B cell (primary cell): ENCODE results near the gene NPC1. TPM values are rescaled to one million over a fixed set of nuclear protein-coding genes. Genes with fewer than 3 reads are reported as not detected.

Experiments used
- ATAC-seq: fragments of 200-7000 bp; cut with Tn5 transposase; one replicate; pipeline ENCODE4 v1.10.0; 2021; ENCODE audit warnings: low read depth, mild to moderate bottlenecking, moderate number of reproducible peaks, moderate library complexity
- CTCF ChIA-PET: fragments of 350-600 bp; sonication (Branson Sonifier 250); formaldehyde crosslinking; loops from one replicate; lab custom pipeline; 2021; ENCODE audit warnings: antibody characterized with exemption, inconsistent platforms; lab: Charles Lee
- POLR2A ChIA-PET: fragments of 350-600 bp; sonication (Branson Sonifier 250); formaldehyde crosslinking; loops from one replicate; lab custom pipeline; 2021; ENCODE audit warnings: antibody characterized with exemption; lab: Charles Lee
- DNase-seq: peaks from one replicate; pipeline ENCODE4 v3.0.0; 2013
- H2AFZ ChIP-seq: 2 replicates; pipeline ENCODE4 v1.6.1; 2012; ENCODE audit warnings: mild to moderate bottlenecking, low read depth, low read length; ENCODE audit not compliant: insufficient read depth, poor library complexity, severe bottlenecking
- H3K27ac ChIP-seq, 2 donors: 1 replicate in 1 of 2; 2 replicates in 1 of 2; pipeline ENCODE4 v1.5.1; 2012 to 2013; ENCODE audit warnings: low read length in 2 of 2, mild to moderate bottlenecking in 2 of 2, moderate library complexity in 1 of 2
- H3K27me3 ChIP-seq, 4 experiments: fragments of 200-600 bp in 1 of 4; sonication (generic) in 1 of 4; replicated peaks in 1 of 4; 1 replicate in 2 of 4; 2 replicates in 2 of 4; pipeline versions ENCODE4 v1.6.1 to v1.7.0; 2013 to 2016; ENCODE audit warnings: low read length in 3 of 4, mild to moderate bottlenecking in 2 of 4, mixed read lengths in 1 of 4, moderate library complexity in 1 of 4; ENCODE audit not compliant: insufficient read depth in 4 of 4, control insufficient read depth in 3 of 4; ENCODE audit errors: control extremely low read depth in 1 of 4
- H3K36me3 ChIP-seq, 2 experiments: replicated peaks in 1 of 2; 1 replicate in 1 of 2; 2 replicates in 1 of 2; pipeline versions ENCODE4 v1.6.1 to v1.7.1; 2013; ENCODE audit warnings: low read length in 1 of 2; ENCODE audit not compliant: insufficient read depth in 2 of 2, control insufficient read depth in 1 of 2; ENCODE audit errors: control extremely low read depth in 1 of 2, extremely low read depth in 1 of 2
- H3K4me1 ChIP-seq, 2 donors: fragments of 200-600 bp in 1 of 2; sonication (generic) in 1 of 2; 1 replicate in 1 of 2; 2 replicates in 1 of 2; pipeline versions ENCODE4 v1.5.1 to v1.6.1; 2013 to 2017; ENCODE audit warnings: low read length in 2 of 2; ENCODE audit not compliant: control insufficient read depth in 2 of 2, insufficient read depth in 2 of 2
- H3K4me2 ChIP-seq: replicated peaks from 2 replicates; pipeline ENCODE3; 2012; ENCODE audit warnings: mild to moderate bottlenecking, low read depth, low read length; ENCODE audit not compliant: poor library complexity, severe bottlenecking
- H3K4me3 ChIP-seq, 5 experiments: fragments of 200-600 bp in 1 of 5; sonication (generic) in 1 of 5; 1 replicate in 3 of 5; 2 replicates in 2 of 5; pipeline versions ENCODE4 v1.5.1 to v1.7.0; 2011 to 2016; ENCODE audit warnings: low read length in 4 of 5, mild to moderate bottlenecking in 4 of 5, low read depth in 2 of 5, control low read depth in 1 of 5, moderate library complexity in 1 of 5; ENCODE audit not compliant: insufficient read depth in 1 of 5; ENCODE audit errors: control extremely low read depth in 1 of 5, extremely low read depth in 1 of 5
- H3K79me2 ChIP-seq: fragments of 200-600 bp; sonication (generic); one replicate; pipeline ENCODE4 v1.6.0; 2016; ENCODE audit warnings: low read length; ENCODE audit not compliant: control insufficient read depth, insufficient read depth
- H3K9ac ChIP-seq: fragments of 200-600 bp; sonication (generic); 2 replicates; pipeline ENCODE4 v1.6.1; 2017; ENCODE audit warnings: mild to moderate bottlenecking, low read length, moderate library complexity
- H3K9me3 ChIP-seq, 3 donors: one replicate each; pipeline versions ENCODE4 v1.6.1 to v1.7.1; 2013; ENCODE audit warnings: low read length in 2 of 3; ENCODE audit not compliant: control insufficient read depth in 2 of 3, insufficient read depth in 1 of 3; ENCODE audit errors: control extremely low read depth in 1 of 3
- H4K20me1 ChIP-seq: 2 replicates; pipeline ENCODE4 v1.6.0; 2012; ENCODE audit warnings: mild to moderate bottlenecking, low read length; ENCODE audit not compliant: insufficient read depth, control insufficient read depth, poor library complexity, severe bottlenecking
- H3K27ac Mint-ChIP-seq: one replicate; pipeline ENCODE4 v1.8.0; 2021; ENCODE audit warnings: mixed read lengths
- H3K27me3 Mint-ChIP-seq: one replicate; pipeline ENCODE4 v1.8.0; 2021; ENCODE audit warnings: mixed read lengths
- H3K4me1 Mint-ChIP-seq: one replicate; pipeline ENCODE4 v1.8.0; 2021; ENCODE audit warnings: mixed read lengths
- H3K4me3 Mint-ChIP-seq: one replicate; pipeline ENCODE4 v1.8.0; 2021; ENCODE audit warnings: mixed read lengths
- H3K9me3 Mint-ChIP-seq: one replicate; pipeline ENCODE4 v1.8.0; 2022; ENCODE audit warnings: mixed read lengths; ENCODE audit not compliant: insufficient read depth
- EZH2 ChIP-seq: IDR thresholded peaks from 2 replicates; pipeline ENCODE4 v1.6.1; 2012; ENCODE audit warnings: borderline replicate concordance, low read depth, mild to moderate bottlenecking, moderate library complexity, low read length; ENCODE audit not compliant: insufficient read depth, poor library complexity, severe bottlenecking
- WGBS: methylation state at CpG from one replicate; pipeline ENCODE4 v1.1.5; 2013; ENCODE audit warnings: missing lambda C conversion rate; ENCODE audit not compliant: insufficient coverage; 5-methylcytosine and 5-hydroxymethylcytosine counted together
- intact Hi-C: fragments of 100-400 bp; cut with micrococcal nuclease; formaldehyde crosslinking; loops from one replicate; pipeline ENCODE4 v1.10.0; 2022
- polyA plus RNA-seq: library from polyadenylated mRNA; depleted of rRNA; stranded (reverse); fragments of >200 nt; gene quantifications from 2 replicates; pipeline ENCODE4 v1.2.3, GENCODE V29; 2012
- total RNA-seq, 2 donors: library from RNA; stranded (reverse); fragments of 120-200 nt in 1 of 2; gene quantifications; 1 replicate in 1 of 2; 2 replicates in 1 of 2; pipeline versions ENCODE4 v1.2.3 to v1.2.4, GENCODE V29; 2013 to 2022
- TF ChIP-seq, protein P1 (sequence below): fragments of 200-600 bp; IDR thresholded peaks from one replicate; pipeline ENCODE4 v1.8.0; 2022; ENCODE audit warnings: antibody characterized with exemption, mild to moderate bottlenecking

NPC1 gene
- total and polyA plus RNA-seq, 2 donors (not counting 1 experiment from before 2014, with no cell fraction given): 17.5 to 44.4 TPM

DNA sequence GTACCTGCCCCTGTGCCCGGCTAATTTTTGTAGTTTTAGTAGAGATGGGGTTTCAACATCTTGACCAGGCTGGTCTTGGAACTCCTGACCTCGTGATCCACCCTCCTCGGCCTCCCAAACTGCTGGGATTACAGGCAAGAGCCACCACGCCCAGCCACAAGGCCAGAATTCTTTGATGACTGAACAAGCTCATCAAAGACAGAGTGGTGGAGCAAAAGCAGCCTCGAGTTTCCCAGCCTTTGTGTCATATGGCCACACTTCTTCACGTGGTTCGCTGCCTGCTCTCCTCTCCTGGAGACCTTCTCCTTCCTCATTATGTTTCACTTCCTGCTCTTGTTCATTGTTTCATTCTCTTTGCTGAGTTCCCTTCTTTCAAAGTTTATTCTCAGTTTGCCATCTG, 9.9 kb upstream of the NPC1 start:
- no peaks in the 10 kb centered on the region for H3K36me3 ChIP-seq
- no peak for ATAC-seq
- Mint-ChIP-seq H3K4me3 (no peak overlapping the region), H3K9me3 (no peaks in the 10 kb centered on the region), H3K27me3 (no peaks in the 10 kb centered on the region), H3K4me1 (peaks cover 9% of the 10 kb centered on the region), H3K27ac (no peak overlapping the region)
- peak; percentile 33 for DNase-seq
- no peak overlapping the region for H3K27ac ChIP-seq
- H3K4me2 ChIP-seq: no peak overlapping the region
- no peaks in the 10 kb centered on the region for H3K27me3 ChIP-seq
- intact Hi-C loops: no loop called here
- no peak overlapping the region for H3K4me3 ChIP-seq
- H4K20me1 ChIP-seq: no peaks in the 10 kb centered on the region
- WGBS: 55% methylated on average over 7 of the region's 7 CpGs
- no peaks in the 10 kb centered on the region for H3K79me2 ChIP-seq
- H3K9ac ChIP-seq: no peak overlapping the region
- POLR2A ChIA-PET: no interaction called here
- H3K4me1 ChIP-seq: peaks cover 0 to 7% of the 10 kb centered on the region in 2 donors
- no peaks in the 10 kb centered on the region for H3K9me3 ChIP-seq
- TF ChIP-seq EZH2: no peak
- TF ChIP-seq, protein P1, sequence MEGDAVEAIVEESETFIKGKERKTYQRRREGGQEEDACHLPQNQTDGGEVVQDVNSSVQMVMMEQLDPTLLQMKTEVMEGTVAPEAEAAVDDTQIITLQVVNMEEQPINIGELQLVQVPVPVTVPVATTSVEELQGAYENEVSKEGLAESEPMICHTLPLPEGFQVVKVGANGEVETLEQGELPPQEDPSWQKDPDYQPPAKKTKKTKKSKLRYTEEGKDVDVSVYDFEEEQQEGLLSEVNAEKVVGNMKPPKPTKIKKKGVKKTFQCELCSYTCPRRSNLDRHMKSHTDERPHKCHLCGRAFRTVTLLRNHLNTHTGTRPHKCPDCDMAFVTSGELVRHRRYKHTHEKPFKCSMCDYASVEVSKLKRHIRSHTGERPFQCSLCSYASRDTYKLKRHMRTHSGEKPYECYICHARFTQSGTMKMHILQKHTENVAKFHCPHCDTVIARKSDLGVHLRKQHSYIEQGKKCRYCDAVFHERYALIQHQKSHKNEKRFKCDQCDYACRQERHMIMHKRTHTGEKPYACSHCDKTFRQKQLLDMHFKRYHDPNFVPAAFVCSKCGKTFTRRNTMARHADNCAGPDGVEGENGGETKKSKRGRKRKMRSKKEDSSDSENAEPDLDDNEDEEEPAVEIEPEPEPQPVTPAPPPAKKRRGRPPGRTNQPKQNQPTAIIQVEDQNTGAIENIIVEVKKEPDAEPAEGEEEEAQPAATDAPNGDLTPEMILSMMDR: no peak
- H2AFZ ChIP-seq: no peak overlapping the region
- CTCF ChIA-PET: interaction anchor here (1.0 kb wide), 1 partner anchor 783 kb away, joined by 3 read pairs; no protein-coding TSS in a partner anchor

DNA sequence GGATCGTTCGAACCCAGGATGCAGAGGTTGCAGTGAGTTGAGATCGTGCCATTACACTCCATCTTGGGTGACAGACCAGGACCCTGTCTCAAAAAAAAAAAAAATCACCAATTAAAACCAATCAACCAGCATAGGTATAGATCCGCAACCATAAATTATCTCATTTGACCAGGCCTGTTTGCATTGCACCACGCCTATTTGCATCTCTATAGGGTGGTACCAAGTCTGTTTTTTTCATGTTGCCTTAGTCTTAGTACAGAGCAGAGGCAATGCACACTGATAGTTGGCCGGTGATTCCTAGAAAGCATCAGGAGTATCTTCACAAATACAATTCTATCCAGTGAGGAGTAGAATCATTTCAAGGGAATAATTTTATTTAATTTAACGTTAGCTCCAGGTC, 9.3 kb upstream of the NPC1 start:
- ChIA-PET POLR2A (no interaction called here), CTCF (interaction anchor here (1.0 kb wide), 1 partner anchor 782 kb away, joined by 3 read pairs; no protein-coding TSS in a partner anchor)
- H3K4me3 ChIP-seq: no peak overlapping the region
- no peak overlapping the region for H2AFZ ChIP-seq
- H3K27ac Mint-ChIP-seq: no peak overlapping the region
- no peak overlapping the region for H3K4me3 Mint-ChIP-seq
- WGBS: 100% methylated on average over 3 of the region's 7 CpGs
- ATAC-seq (no peak), DNase-seq (no peak)
- peaks cover 9% of the 10 kb centered on the region for H3K4me1 Mint-ChIP-seq
- peaks cover 0 to 7% of the 10 kb centered on the region in 2 donors for H3K4me1 ChIP-seq
- H4K20me1 ChIP-seq: no peaks in the 10 kb centered on the region
- intact Hi-C loops: no loop called here
- no peak for TF ChIP-seq EZH2
- TF ChIP-seq, protein P1: no peak
- H3K9me3 ChIP-seq: no peaks in the 10 kb centered on the region
- no peaks in the 10 kb centered on the region for H3K27me3 ChIP-seq
- H3K27ac ChIP-seq: no peak overlapping the region
- no peaks in the 10 kb centered on the region for H3K27me3 Mint-ChIP-seq
- no peak overlapping the region for H3K4me2 ChIP-seq
- H3K9me3 Mint-ChIP-seq: no peaks in the 10 kb centered on the region
- no peaks in the 10 kb centered on the region for H3K79me2 ChIP-seq
- H3K9ac ChIP-seq: no peak overlapping the region
- H3K36me3 ChIP-seq: no peaks in the 10 kb centered on the region
